ENCODE data around the gene NR6A1.

NR6A1 gene

GRCh38 chr9:124590889-124591641, 180.0 kb downstream of the NR6A1 start:
- DNase-seq (ENCODE audit: low read depth) = no peak
- no peak overlapping the region for H3K4me3 ChIP-seq (ENCODE audit: low read length)
- no peak for TF ChIP-seq CTCF (conservative IDR thresholded peaks at IDR 0.05; ENCODE audit: low read length)

- H3K4me3 ChIP-seq (ENCODE audit: low read length) = no peak overlapping the region
- DNase-seq (ENCODE audit: low read depth) = no peak
- no peak for TF ChIP-seq CTCF (conservative IDR thresholded peaks at IDR 0.05; ENCODE audit: low read length)
Measured at GRCh38 chr9:124584631-124585030, 186.5 kb downstream of the NR6A1 start.

- no peak overlapping the region for H3K4me3 ChIP-seq (ENCODE audit: low read length)
- no peak for TF ChIP-seq CTCF (conservative IDR thresholded peaks at IDR 0.05; ENCODE audit: low read length)
Measured at GRCh38 chr9:124583134-124583533, 188.0 kb downstream of the NR6A1 start.

GRCh38 chr9:124580186-124580585, 190.9 kb downstream of the NR6A1 start:
- DNase-seq (ENCODE audit: low read depth) = no peak
- H3K4me3 ChIP-seq (ENCODE audit: low read length) = no peak overlapping the region
- TF ChIP-seq CTCF (conservative IDR thresholded peaks at IDR 0.05; ENCODE audit: low read length) = no peak

More at GRCh38 chr9:124583134-124583533, 188.0 kb downstream of the NR6A1 start:
- no peak for DNase-seq (ENCODE audit: low read depth)

GRCh38 chr9:124576751-124577150, 194.4 kb downstream of the NR6A1 start:
- TF ChIP-seq CTCF (conservative IDR thresholded peaks at IDR 0.05; ENCODE audit: low read length) = no peak
- DNase-seq (ENCODE audit: low read depth) = no peak
- no peak overlapping the region for H3K4me3 ChIP-seq (ENCODE audit: low read length)

GRCh38 chr9:124574534-124575375, 196.4 kb downstream of the NR6A1 start:
- DNase-seq (ENCODE audit: low read depth) = peak; percentile 78
- no peak for TF ChIP-seq CTCF (conservative IDR thresholded peaks at IDR 0.05; ENCODE audit: low read length)
- H3K4me3 ChIP-seq (ENCODE audit: low read length) = no peak overlapping the region

Measured in AG10803 (cell line).